SW480 (cell line): ENCODE data around the gene CEACAM7.
"Not testable (repeated sequence)": the region's sequence is repeated elsewhere in the genome, so short reads cannot be mapped to it uniquely, and the experiment has no call there.

Experiments
- DNase-seq: peaks from one replicate; pipeline ENCODE4 v3.0.0-alpha.2; 2016; ENCODE audit warnings: low spot score

Gene CEACAM7

GRCh38 chr19:41688098-41688497 lies at the start of gene CEACAM7:
CEACAM7 (minus strand) TSS chr19:41688270; CDS start chr19:41688165, 105 bp downstream.
- DNase-seq: no peak

GRCh38 chr19:41735071-41735600 lies 47.1 kb upstream of the CEACAM7 start:
- DNase-seq: no peak

- no peak for DNase-seq
Observed at GRCh38 chr19:41734585-41734984, 46.5 kb upstream of the CEACAM7 start.

GRCh38 chr19:41734156-41734555 lies 46.1 kb upstream of the CEACAM7 start:
- no peak for DNase-seq

- DNase-seq: no peak
Observed at GRCh38 chr19:41726493-41726892, 38.4 kb upstream of the CEACAM7 start.

- DNase-seq: no peak
Observed at GRCh38 chr19:41720103-41720502, 32.0 kb upstream of the CEACAM7 start.

- DNase-seq: no peak
Observed at GRCh38 chr19:41718761-41719160, 30.7 kb upstream of the CEACAM7 start.

GRCh38 chr19:41714598-41714997 lies 26.5 kb upstream of the CEACAM7 start:
- no peak for DNase-seq

- DNase-seq: no peak
Observed at GRCh38 chr19:41711376-41712261, 23.5 kb upstream of the CEACAM7 start.

GRCh38 chr19:41709951-41710645 lies 22.0 kb upstream of the CEACAM7 start:
- no peak for DNase-seq

- not testable (repeated sequence) for DNase-seq
Observed at GRCh38 chr19:41709516-41709915, 21.4 kb upstream of the CEACAM7 start.

- peak; percentile 30 for DNase-seq
Observed at GRCh38 chr19:41708481-41708880, 20.4 kb upstream of the CEACAM7 start, which contains the start of gene CEACAM5. CEACAM5 (plus strand) TSS chr19:41708626; CDS start chr19:41708732, 106 bp downstream.

- DNase-seq: no peak
Observed at GRCh38 chr19:41707871-41708371, 19.9 kb upstream of the CEACAM7 start.

- no peak for DNase-seq
Observed at GRCh38 chr19:41707502-41707812, 19.4 kb upstream of the CEACAM7 start.

- peak; percentile 86 for DNase-seq
Observed at GRCh38 chr19:41706741-41707501, 18.9 kb upstream of the CEACAM7 start.

GRCh38 chr19:41705393-41706174 lies 17.5 kb upstream of the CEACAM7 start:
- DNase-seq: peak; percentile 26

- no peak for DNase-seq
Observed at GRCh38 chr19:41703602-41704293, 15.7 kb upstream of the CEACAM7 start.

GRCh38 chr19:41702171-41702651 lies 14.1 kb upstream of the CEACAM7 start:
- no peak for DNase-seq

- DNase-seq: no peak
Observed at GRCh38 chr19:41701401-41702075, 13.5 kb upstream of the CEACAM7 start.
